Measurements from ENCODE around the gene RABEP2.
"Not testable (repeated sequence)": the region's sequence is repeated elsewhere in the genome, so short reads cannot be mapped to it uniquely, and the experiment has no call there.

Gene RABEP2

DNA sequence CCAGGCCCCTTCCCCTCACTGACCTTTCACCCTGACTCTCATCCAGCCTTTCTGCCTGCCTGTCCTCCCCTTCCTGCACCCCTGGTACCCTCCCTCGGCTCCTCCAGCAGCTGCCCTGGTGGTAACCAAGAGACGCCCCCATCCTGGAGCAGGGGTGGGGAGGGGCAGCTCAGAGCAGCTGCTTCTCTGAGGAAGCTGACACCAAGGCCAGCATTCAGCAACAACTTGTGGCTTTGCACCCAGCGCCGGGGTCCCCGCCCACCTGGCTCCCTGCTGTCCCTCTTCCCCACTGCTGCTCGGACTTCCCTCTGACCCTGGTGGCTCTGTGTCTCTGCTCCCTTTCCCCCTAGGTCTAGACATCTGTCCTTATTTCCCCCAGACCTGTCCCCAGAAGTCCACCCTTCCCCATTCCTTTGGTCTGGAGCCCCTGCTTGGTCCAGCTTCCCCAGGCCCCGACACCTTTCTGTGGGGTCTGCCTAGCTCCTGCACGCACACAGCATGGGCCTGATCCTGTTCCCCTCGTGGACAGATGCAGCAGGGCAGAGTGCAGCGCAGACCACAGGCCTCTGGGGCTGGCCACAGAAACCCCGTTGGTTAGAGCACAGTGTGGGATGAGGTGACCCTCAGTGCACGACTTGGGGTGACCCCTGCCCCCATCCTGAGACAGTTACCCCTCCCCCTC is 47.9 kb downstream of the RABEP2 start:
- no peak for DNase-seq

DNA sequence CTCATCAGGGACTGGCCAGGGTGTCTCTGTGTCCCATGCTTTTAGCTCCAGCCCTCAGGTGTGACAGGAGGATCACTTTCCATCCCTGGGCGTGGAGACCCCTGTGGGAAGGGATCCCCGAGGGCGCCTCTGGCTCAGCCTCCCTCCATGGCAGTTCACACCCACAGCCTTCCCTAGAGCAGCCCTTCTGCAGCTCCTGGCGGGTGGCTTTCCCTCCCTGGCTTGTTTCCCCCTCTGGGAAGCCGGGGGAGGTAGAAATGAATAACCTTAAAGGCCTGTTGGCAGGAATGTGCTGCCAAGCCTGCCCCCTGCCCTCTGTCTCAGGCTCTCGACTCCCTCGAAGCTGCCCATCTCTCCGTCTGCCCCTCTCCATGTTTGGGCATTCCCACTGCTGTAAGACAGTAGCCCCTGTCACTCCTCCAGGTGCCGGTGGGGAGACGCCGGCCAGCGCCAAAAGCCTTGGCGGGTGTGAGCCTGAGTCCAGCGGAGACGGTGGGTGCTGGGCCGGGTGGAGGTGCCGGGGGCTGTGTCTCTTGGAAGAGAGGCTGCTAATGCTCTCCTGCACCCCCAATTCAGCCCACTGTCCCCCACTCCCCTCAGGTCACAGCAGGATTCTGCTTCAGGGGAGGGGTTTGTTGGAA is 48.9 kb downstream of the RABEP2 start:
- no peak for DNase-seq

DNA sequence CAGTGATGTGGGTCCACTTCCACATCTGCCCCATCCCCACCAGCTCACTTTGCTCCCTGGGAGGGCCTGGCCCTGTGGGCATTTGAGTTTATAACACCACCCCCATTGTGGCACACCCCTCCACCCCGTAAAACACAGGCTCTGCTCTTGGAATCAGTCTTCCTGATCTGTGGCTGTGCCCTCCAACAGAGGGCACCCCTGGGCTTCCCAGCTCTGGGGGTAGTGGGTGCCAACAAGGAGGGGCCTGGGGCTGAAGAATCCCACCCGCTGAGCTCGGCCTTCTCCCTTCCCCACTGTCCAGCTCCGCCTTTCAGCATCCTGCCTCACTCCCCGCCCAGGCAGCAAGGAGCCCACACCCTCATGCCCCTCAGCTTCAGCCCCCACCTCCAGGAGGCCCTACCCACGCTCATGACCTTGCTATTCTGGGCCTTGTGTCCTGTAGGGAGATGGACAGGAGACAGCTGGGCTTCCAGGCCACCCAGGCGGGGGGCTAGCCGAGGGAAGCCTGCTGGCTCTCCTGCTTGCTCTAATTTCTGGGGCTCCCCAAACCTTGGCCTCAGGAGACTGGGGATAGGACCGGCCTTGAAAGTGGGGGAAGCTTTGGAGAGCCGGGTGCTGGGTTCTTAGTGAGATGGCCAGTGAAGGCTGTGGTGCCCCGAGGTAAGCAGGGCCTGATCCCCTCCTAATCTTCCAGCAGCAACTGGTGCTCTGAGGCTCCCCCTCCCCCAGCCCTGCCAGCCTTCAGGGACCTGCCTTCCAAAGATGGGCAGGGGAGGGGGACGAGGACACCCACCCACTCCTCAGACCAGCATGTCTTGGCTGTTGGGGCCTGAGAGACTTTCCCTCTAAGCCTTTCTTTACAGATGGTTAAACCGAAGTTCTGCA is 49.7 kb downstream of the RABEP2 start:
- no peak for DNase-seq

DNA sequence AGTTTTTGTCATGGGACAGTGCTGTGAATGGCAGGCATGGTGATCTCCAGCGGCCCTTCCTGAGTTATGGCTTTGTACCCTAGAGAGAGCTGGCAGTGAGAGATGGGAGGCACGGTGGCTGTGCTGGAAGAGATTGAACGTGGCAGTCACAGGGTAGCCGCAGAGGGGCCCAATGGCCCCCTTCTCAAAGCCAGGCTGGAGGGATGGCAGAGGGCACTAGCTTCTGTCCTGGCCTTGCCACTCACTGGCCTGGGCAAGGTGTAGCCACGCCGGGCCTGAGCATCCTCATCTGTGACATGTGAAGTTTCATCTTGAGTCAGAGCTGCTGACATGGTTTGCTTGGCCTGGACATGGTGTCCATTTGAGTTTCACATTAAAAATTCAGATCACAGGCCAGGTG is 50.6 kb downstream of the RABEP2 start:
- DNase-seq: no peak

DNA sequence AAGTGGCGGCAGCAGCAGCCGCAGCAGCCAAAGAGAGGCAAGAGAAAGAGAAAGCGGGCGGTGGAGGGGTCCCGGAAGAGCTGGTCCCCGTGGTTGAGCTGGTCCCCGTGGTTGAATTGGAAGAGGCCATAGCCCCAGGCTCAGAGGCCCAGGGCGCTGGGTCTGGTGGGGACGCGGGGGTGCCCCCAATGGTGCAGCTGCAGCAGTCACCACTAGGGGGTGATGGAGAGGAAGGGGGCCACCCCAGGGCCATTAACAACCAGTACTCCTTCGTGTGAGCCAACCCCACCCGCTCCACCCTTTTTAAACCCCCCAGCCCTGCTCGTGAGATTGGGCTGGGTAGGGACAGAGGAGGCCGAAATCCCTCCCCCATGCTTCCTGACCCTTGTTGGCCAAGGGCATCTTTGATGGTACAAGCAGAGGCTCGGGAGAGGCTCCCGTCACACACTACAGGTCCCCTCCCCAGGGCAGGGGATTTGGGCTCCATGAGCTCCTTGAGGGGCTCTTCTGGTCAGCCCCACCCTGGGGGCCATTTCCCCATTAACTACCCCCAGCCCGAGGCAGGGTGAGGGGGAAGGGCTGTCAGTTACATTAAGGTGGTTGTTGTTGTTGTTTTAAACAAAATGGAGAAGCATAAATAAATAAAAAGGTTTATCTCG is 51.4 kb downstream of the RABEP2 start:
- no peak for DNase-seq

DNA sequence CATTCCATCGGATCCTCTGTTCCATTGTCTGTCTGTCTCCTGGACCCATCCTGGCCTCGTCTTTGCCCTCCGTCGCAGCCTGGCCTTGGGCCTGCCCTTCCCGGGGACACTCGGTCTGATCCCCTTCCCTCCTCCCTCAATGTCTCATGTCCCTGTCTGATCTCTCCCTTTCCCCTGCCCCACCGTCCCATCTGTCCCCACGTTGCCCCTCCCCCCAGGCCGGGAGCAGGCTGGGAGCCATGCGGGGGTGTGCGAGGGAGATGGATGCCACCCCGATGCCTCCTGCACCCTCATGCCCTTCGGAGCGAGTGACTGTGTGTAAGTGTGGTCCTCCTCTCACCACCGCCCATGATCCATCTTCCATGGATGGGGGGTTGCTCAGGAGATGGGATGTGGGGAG is 52.1 kb downstream of the RABEP2 start:
- DNase-seq: no peak

DNA sequence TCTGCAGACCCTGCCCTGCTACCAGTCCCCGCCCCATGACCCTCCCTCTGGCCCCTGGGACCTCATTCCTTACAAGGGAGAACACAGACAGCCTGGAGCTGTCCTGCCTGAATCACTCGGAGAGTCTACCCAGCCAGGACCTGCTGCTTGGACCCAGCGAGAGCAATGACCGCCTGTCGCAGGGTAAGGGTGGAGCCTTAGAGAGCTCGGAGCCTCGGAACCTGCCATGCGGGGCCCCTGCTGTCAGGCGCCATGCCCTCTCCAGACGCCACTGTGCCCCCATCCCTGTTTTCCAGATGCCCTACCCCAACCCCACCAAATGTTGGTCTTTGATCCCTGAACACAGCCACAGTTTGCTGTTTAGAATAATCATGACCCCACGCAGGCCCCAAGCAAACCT is 55.8 kb downstream of the RABEP2 start:
- DNase-seq: no peak

DNA sequence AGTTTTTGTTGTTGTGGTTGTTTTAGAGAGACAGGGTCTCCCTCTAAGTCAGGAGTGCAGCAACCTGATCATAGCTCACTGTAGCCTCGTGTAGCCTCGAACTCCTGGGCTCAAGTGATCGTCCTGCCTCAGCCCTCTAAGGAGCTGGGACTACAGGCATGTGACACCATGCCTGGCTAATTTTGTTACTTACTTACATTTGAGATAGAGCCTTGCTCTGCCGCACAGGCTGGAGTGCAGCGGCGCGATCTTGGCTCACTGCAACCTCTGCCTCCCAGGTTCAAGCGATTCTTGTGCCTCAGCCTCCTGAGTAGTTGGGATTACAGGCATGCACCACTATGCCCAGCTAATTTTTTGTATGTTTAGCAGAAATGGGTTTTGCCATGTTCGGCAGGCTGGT is 57.4 kb downstream of the RABEP2 start:
- DNase-seq: not testable (repeated sequence)

DNA sequence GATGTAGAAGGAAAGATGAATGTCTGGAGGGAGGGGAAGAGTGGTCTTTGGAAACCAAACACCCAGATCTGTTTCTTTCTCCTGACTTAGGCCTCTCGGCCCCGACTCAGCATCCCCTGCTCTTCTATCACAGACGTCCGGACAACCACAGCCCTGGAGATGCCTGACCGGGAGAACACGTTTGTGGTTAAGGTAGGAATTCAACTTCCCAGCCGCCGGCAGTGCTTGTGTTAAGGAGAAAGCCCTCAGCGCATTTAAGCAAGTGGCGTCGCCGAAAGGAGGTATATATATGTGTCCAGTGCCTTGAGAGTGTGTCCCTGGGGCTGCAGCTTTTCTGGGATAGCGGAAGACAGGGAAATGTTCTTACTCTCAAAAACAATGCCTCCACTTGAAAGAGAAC is 57.8 kb downstream of the RABEP2 start:
- no peak for DNase-seq

DNA sequence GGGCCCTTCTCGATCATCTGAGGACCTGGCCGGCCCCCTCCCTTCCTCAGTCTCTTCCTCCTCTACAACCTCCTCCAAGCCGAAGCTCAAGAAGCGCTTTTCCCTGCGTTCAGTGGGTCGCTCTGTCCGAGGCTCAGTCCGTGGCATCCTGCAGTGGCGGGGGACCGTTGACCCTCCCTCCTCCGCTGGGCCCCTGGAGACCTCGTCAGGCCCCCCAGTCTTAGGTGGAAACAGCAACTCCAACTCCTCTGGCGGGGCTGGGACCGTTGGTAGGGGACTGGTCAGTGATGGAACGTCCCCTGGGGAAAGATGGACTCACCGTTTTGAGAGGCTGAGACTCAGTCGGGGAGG is 58.6 kb downstream of the RABEP2 start:
- no peak for DNase-seq

DNA sequence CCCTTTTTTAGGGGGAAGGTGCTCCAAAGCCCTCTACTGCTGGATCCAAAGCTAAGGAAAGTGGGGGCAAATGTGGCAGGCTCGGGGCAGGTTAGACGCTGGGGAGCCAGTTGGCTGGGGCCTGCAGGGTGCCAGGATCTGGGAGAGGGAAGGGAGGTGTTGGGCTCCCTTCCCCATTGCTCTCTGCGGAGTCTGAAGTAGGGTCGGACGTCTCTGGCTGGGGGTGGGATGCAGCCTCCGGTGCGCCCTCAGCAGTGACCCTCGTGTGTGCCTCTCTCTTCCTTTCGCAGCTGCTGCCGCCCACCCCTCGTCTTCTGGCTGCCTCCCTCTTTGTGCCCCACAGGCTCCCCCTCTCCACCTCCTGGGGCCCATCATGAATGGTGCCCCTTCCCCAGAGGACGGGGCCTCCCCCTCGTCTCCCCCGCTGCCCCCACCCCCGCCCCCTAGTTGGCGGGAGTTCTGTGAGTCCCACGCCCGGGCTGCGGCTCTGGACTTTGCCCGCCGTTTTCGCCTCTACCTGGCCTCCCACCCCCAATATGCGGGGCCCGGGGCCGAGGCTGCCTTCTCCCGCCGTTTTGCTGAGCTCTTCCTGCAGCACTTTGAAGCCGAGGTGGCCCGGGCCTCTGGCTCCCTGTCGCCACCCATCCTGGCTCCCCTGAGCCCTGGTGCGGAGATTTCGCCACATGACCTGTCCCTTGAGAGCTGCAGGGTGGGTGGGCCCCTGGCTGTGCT is 59.1 kb downstream of the RABEP2 start:
- no peak for DNase-seq

DNA sequence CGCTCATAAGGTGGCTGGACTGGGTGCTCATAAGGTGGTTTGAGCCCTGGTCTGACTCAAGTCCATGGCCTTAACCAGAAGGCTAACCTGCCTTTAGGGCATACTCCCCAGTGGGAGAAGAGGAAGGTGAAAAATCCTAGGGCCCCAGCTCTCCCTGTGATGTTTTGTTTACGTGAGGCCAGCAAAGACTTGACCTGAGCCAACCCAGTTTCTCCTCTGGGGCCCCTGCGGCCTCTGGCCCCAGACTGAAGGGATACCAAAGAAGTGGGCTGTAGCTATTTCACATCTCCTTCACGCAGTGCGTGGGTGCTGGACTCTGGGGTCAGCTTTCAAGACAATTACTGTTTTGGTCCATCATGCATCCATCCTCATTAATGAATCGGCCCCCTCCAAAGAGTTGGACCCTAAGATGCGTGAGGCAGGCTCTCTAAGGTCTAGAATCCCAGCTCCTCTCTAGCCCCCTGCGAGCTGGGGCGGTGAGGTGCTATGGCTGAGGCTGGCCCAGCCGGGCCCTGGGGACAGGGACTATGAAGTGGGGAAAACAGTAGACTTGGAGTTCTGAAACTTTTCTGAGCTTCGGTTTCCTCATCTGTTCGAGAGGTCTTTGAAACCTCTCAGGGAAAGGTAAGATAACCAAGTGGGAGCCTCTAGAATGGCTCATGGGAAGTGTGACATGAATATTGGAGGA is 59.9 kb downstream of the RABEP2 start:
- DNase-seq: no peak

DNA sequence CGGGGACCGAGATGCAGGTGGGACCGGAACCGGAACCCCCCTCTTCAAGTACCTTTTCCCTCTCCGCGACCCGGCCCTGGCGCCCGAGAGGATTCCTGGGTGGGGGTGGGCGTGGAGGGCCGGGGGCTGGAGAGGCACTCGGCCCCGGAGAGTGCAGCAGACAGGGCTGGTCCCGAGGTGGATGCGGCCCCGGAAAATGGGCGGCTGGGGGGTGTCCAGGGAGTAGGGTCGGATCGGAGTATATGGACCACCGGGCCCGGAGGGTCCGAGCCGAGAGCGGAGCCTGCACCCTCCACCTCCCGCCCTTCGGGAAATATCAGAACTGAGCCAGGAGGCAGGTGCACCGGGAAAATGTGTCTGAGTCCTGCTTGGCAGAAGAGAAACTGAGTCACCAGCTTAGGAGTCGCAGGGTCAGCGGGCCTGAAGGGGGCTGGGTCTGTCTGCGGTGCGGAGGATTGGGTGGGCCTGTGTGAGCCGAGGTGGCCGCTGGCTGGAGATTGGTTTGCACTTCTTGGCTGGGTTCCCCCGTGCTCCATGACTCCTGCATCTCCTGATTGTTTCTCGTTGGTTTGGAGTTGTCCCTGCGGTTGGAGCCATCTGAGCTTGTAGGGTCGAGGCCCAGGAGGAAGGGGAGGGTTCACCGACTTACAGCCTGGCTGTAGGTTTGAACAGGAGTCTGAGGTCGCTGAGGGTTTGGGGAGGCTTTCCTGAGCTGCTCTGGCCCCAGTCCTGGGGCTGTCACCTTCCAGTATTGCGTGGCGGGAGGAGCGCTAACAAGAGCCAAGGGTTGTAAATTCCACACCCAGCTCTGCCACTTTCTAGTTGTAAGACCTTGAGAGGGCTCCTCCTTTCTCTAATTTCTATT is 60.9 kb downstream of the RABEP2 start:
- DNase-seq: no peak

DNA sequence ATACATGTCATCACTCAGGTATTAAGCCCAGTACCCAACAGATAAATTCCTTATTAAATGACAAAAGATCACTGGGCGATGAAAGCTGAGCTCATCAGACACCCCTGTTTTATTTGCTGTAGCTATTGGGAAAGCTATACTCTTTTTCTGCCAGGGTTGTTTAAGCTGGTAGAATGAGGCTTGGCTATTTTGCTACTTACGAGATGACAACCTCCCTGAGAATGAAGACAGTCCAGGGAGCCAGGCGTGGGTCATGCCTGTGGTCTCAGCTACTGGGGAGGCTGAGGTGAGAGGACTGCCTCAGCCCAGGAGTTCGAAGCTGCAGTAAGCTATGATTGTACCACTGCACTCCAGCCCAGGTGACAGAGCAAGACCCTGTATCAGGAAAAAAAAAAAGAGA is 65.7 kb downstream of the RABEP2 start:
- no peak for DNase-seq

DNA sequence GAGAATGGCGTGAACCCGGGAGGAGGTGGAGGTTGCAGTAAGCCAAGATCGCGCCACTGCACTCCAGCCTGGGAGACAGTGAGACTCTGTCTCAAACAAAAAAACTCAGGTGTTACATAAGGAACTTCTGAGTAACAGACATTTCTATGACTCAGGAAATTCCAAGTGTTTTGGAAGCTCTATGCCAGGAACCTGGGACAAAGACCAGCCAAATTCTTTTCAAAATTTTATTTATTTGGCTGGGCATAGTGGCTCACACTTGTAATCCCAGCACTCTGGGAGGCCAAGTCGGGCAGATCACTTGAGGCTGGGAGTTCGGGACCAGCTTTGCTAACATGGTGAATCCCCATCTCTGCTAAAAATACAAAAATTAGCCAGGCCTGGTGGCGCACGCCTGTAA is 66.6 kb downstream of the RABEP2 start:
- no peak for DNase-seq

Data from SHP77 treated with DMSO at 0.1 percent for 48 hours (cell line).